OCI-LY7 (cell line): ENCODE data around the gene TMEM14A. TPM values are rescaled to one million over a fixed set of nuclear protein-coding genes. Genes with fewer than 3 reads are reported as not detected.
"Not testable (repeated sequence)": the region's sequence is repeated elsewhere in the genome, so short reads cannot be mapped to it uniquely, and the experiment has no call there.

Experiments
- BruUV-seq: library from RNA; stranded (reverse); fragments of 400-500 nt; replicated peaks from 2 replicates; lab custom pipeline; 2021; lab: Mats Ljungman, UMichigan
- CTCF ChIA-PET: fragments of 300-600 bp; sonication (Branson Sonifier 250); formaldehyde crosslinking; loops from one replicate; lab custom pipeline; 2022; ENCODE audit warnings: antibody characterized with exemption; ENCODE audit not compliant: unreplicated experiment; lab: Charles Lee
- POLR2A ChIA-PET: fragments of 300-600 bp; sonication (Branson Sonifier 250); formaldehyde crosslinking; loops from one replicate; lab custom pipeline; 2022; ENCODE audit warnings: antibody characterized with exemption; lab: Charles Lee
- DNase-seq: peaks from one replicate; pipeline ENCODE4 v3.0.0-alpha.2; 2015; ENCODE audit warnings: low spot score
- H2AFZ ChIP-seq: fragments of 200-600 bp; sonication (generic), shearing (Covaris generic); 2 replicates; pipeline ENCODE4 v1.6.1; 2014; ENCODE audit warnings: mild to moderate bottlenecking, antibody characterized with exemption, low read length, moderate library complexity
- H3K27ac ChIP-seq: fragments of 200-600 bp; sonication (generic); 2 replicates; pipeline ENCODE4 v1.5.1; 2014; ENCODE audit warnings: mixed run types, low read depth, mild to moderate bottlenecking, moderate library complexity, low read length, inconsistent platforms; ENCODE audit not compliant: poor library complexity, severe bottlenecking
- H3K36me3 ChIP-seq: fragments of 200-600 bp; sonication (generic); 2 replicates; pipeline ENCODE4 v1.6.1; 2014; ENCODE audit warnings: mild to moderate bottlenecking, antibody characterized with exemption, low read length, moderate library complexity, mixed read lengths; ENCODE audit not compliant: insufficient read depth
- H3K4me1 ChIP-seq: fragments of 200-600 bp; sonication (generic); 2 replicates; pipeline ENCODE4 v1.5.1; 2014; ENCODE audit warnings: mild to moderate bottlenecking, low read length; ENCODE audit not compliant: insufficient read depth, poor library complexity, severe bottlenecking
- H3K4me2 ChIP-seq: fragments of 200-600 bp; sonication (generic); 2 replicates; pipeline ENCODE4 v1.6.1; 2014; ENCODE audit warnings: mild to moderate bottlenecking, low read length
- H3K4me3 ChIP-seq: fragments of 200-600 bp; sonication (generic); 2 replicates; pipeline ENCODE4 v1.5.1; 2014; ENCODE audit warnings: mild to moderate bottlenecking, low read depth, low read length; ENCODE audit not compliant: poor library complexity, severe bottlenecking
- H3K79me2 ChIP-seq: fragments of 200-600 bp; sonication (generic); 2 replicates; pipeline ENCODE4 v1.6.1; 2016; ENCODE audit warnings: low read depth, mild to moderate bottlenecking, low read length, moderate library complexity, mixed read lengths; ENCODE audit not compliant: insufficient read depth
- H3K9me2 ChIP-seq: fragments of 200-600 bp; sonication (generic); 2 replicates; pipeline ENCODE4 v1.6.1; 2016; ENCODE audit warnings: mild to moderate bottlenecking, low read length, mixed read lengths; ENCODE audit not compliant: insufficient read depth
- H3K9me3 ChIP-seq: fragments of 200-600 bp; sonication (generic); 2 replicates; pipeline ENCODE4 v1.6.1; 2014; ENCODE audit warnings: mild to moderate bottlenecking, mixed run types, low read length, mixed read lengths
- H4K20me1 ChIP-seq: fragments of 200-600 bp; sonication (generic); 2 replicates; pipeline ENCODE4 v1.6.1; 2014; ENCODE audit warnings: mild to moderate bottlenecking, antibody characterized with exemption, low read length, moderate library complexity, mixed read lengths; ENCODE audit not compliant: insufficient read depth
- EZH2phosphoT487 ChIP-seq: fragments of 200-600 bp; sonication (generic); IDR thresholded peaks from 2 replicates; pipeline ENCODE4 v1.6.1; 2018; ENCODE audit warnings: low read depth, borderline replicate concordance, mild to moderate bottlenecking, mixed run types, antibody characterized with exemption, low read length, moderate library complexity, mixed read lengths
- intact Hi-C: fragments of 100-400 bp; cut with micrococcal nuclease; formaldehyde crosslinking; loops from one replicate; pipeline ENCODE4 v1.10.0; 2022; ENCODE audit not compliant: unreplicated experiment
- total RNA-seq, 2 experiments: library from RNA; depleted of rRNA in 1 of 2; stranded (reverse); fragments of >200 nt in 1 of 2; shearing (Covaris generic) in 1 of 2; gene quantifications; 2 replicates each; pipeline ENCODE4 v1.2.3, GENCODE V29; 2014 to 2022
- TF ChIP-seq, protein P1 (sequence below): fragments of 200-600 bp; sonication (generic); conservative IDR thresholded peaks from 2 replicates; pipeline ENCODE4 v1.5.1; 2014; ENCODE audit warnings: mild to moderate bottlenecking, antibody characterized with exemption, low read length, moderate library complexity, mixed read lengths

Gene TMEM14A
- total RNA-seq, 2 experiments from 2014 or later: 17.8 to 32.7 TPM

GRCh38 chr6:52706001-52706400, 35.1 kb downstream of the TMEM14A start:
- intact Hi-C loops: no loop called here
- no peak for TF ChIP-seq EZH2phosphoT487
- TF ChIP-seq, protein P1, sequence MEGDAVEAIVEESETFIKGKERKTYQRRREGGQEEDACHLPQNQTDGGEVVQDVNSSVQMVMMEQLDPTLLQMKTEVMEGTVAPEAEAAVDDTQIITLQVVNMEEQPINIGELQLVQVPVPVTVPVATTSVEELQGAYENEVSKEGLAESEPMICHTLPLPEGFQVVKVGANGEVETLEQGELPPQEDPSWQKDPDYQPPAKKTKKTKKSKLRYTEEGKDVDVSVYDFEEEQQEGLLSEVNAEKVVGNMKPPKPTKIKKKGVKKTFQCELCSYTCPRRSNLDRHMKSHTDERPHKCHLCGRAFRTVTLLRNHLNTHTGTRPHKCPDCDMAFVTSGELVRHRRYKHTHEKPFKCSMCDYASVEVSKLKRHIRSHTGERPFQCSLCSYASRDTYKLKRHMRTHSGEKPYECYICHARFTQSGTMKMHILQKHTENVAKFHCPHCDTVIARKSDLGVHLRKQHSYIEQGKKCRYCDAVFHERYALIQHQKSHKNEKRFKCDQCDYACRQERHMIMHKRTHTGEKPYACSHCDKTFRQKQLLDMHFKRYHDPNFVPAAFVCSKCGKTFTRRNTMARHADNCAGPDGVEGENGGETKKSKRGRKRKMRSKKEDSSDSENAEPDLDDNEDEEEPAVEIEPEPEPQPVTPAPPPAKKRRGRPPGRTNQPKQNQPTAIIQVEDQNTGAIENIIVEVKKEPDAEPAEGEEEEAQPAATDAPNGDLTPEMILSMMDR: no peak
- no TSS peak for BruUV-seq
- Histone ChIP-seq H4K20me1 (no peaks in the 10 kb centered on the region), H3K36me3 (no peaks in the 10 kb centered on the region), H2AFZ (no peak overlapping the region), H3K4me1 (no peaks in the 10 kb centered on the region), H3K4me2 (no peak overlapping the region), H3K9me2 (no peaks in the 10 kb centered on the region), H3K27ac (no peak overlapping the region), H3K9me3 (peaks cover 17% of the 10 kb centered on the region), H3K79me2 (no peaks in the 10 kb centered on the region), H3K4me3 (no peak overlapping the region)
- DNase-seq: no peak
- POLR2A ChIA-PET: interaction anchor here (0.9 to 2.0 kb wide), 2 partner anchors 9 to 12 kb away, joined by 5 read pairs; no protein-coding TSS in a partner anchor
- CTCF ChIA-PET: interaction anchor here (0.6 kb wide), 1 partner anchor 10 kb away, joined by 3 read pairs; no protein-coding TSS in a partner anchor

DNA sequence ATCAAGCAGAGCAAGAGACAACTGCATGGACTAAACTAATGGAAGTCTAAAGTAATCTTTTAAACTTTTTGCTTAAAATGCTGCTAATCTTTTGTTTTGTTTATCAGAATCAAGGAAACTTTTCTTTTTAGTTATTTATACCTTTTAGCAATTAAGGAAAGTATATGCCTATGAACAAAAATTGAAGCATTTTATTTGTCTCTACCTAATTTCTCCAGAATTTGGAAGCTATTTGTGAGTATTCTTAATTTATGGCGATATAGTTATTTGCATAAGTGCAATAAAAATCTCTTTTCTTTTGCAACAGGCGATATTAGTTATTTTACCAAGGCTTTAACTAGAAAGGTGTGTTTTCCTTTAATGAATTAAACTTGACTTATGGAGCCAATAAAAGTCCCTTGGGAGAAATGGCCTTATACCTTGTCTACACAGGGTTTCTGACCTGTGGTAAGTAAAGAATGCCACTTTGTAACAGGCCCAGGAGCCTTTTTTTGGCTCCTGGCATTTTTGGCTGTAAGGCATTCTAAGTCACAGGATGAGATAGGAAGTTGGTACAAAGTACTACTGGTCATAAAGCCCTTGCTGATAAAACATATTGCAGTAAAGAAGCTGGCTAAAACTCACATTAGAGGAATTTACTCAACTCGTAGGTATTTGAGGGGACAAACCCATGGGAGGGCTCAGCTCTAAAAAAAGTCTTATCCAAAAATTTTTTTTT, 37.2 kb downstream of the TMEM14A start:
- Histone ChIP-seq H3K9me3 (peaks cover 17% of the 10 kb centered on the region), H3K79me2 (no peaks in the 10 kb centered on the region), H3K4me2 (no peak overlapping the region), H3K27ac (no peak overlapping the region), H3K9me2 (no peaks in the 10 kb centered on the region), H3K4me1 (no peaks in the 10 kb centered on the region), H3K4me3 (no peak overlapping the region), H3K36me3 (no peaks in the 10 kb centered on the region), H4K20me1 (no peaks in the 10 kb centered on the region), H2AFZ (no peak overlapping the region)
- DNase-seq: peak; percentile 30
- POLR2A ChIA-PET: interaction anchor here (0.7 to 1.4 kb wide), 2 partner anchors 9 to 301 kb away, joined by 3 to 5 read pairs; no protein-coding TSS in a partner anchor
- BruUV-seq: no TSS peak
- intact Hi-C loops: no loop called here
- TF ChIP-seq EZH2phosphoT487: no peak
- TF ChIP-seq, protein P1: no peak
- CTCF ChIA-PET: no interaction called here

DNA sequence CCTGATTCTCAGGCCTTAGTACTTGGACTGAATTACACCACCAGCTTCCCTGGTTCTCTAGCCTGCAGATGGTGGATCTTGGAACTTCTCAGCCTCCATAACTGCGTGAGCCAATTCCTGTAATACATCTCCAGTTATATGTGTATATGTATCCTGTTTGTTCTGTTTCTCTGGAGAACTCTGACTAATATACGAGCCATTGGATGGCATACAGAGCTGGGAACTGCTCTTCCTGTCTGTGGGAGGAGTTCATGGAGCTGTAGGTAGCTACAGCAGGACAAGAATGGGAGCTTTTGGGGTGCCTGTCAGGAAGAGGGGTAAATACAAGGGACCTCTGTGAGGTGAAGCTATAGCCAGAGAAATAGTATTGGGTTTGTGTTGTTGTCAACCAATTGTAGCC, 41.2 kb downstream of the TMEM14A start:
- CTCF ChIA-PET: interaction anchor here (0.7 kb wide), 1 partner anchor 304 kb away, joined by 6 read pairs; no protein-coding TSS in a partner anchor
- intact Hi-C loops: no loop called here

DNA sequence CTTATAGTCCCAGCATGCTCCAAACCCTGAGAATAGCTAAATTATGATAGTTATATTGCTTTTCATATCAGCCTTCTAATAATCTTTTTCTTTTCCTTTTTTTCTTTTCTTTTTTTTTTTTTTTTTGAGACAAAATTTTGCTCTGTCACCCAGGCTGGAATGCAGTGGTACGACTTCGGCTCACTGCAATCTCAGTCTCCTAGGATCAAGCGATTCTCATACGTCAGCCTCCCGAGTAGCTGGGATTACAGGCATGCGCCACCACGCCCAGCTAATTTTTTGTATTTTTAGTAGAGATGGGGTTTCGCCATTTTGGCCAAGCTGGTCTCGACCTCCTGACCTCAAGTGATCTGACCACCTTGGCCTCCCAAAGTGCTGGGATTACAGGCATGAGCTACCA, 43.8 kb downstream of the TMEM14A start:
- H4K20me1 ChIP-seq, DNase-seq, CTCF ChIA-PET, H3K4me2 ChIP-seq, H3K27ac ChIP-seq, H3K4me3 ChIP-seq, H3K9me2 ChIP-seq, H3K36me3 ChIP-seq, intact Hi-C loops, H3K4me1 ChIP-seq, BruUV-seq, H2AFZ ChIP-seq, H3K9me3 ChIP-seq, H3K79me2 ChIP-seq: not testable (repeated sequence)
- POLR2A ChIA-PET: interaction anchor here (0.7 kb wide), 2 partner anchors 330 to 394 kb away, joined by 3 to 4 read pairs; no protein-coding TSS in a partner anchor

More for the DNA sequence above, 41.2 kb downstream of the TMEM14A start:
- Histone ChIP-seq H4K20me1 (no peaks in the 10 kb centered on the region), H3K36me3 (no peaks in the 10 kb centered on the region), H2AFZ (no peak overlapping the region), H3K27ac (no peak overlapping the region), H3K4me1 (no peaks in the 10 kb centered on the region), H3K9me2 (no peaks in the 10 kb centered on the region), H3K79me2 (no peaks in the 10 kb centered on the region), H3K4me3 (no peak overlapping the region), H3K4me2 (no peak overlapping the region), H3K9me3 (peaks cover 13% of the 10 kb centered on the region)
- TF ChIP-seq, protein P1: no peak
- no peak for TF ChIP-seq EZH2phosphoT487
- POLR2A ChIA-PET: no interaction called here
- DNase-seq: no peak
- BruUV-seq: no TSS peak
